ENCODE results near the gene OR2F2.

The OR2F2 gene

GRCh38 chr7:143934526-143935325 is at the start of gene OR2F2:
Gene OR2F2 (plus strand): TSS chr7:143935233. CDS start chr7:143935233, 0 bp downstream.
- H3K27ac ChIP-seq = no peak within 1 kb of the TSS

GRCh38 chr7:143885951-143886350 is 49.1 kb upstream of the OR2F2 start:
- TF ChIP-seq, protein P1, sequence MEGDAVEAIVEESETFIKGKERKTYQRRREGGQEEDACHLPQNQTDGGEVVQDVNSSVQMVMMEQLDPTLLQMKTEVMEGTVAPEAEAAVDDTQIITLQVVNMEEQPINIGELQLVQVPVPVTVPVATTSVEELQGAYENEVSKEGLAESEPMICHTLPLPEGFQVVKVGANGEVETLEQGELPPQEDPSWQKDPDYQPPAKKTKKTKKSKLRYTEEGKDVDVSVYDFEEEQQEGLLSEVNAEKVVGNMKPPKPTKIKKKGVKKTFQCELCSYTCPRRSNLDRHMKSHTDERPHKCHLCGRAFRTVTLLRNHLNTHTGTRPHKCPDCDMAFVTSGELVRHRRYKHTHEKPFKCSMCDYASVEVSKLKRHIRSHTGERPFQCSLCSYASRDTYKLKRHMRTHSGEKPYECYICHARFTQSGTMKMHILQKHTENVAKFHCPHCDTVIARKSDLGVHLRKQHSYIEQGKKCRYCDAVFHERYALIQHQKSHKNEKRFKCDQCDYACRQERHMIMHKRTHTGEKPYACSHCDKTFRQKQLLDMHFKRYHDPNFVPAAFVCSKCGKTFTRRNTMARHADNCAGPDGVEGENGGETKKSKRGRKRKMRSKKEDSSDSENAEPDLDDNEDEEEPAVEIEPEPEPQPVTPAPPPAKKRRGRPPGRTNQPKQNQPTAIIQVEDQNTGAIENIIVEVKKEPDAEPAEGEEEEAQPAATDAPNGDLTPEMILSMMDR (conservative IDR thresholded peaks at IDR 0.05) = no peak
- no peak overlapping the region for H3K27ac ChIP-seq

More at GRCh38 chr7:143934526-143935325, at the start of gene OR2F2:
- TF ChIP-seq, protein P1 (conservative IDR thresholded peaks at IDR 0.05) = no peak

GRCh38 chr7:143886826-143887477 is 48.1 kb upstream of the OR2F2 start:
- TF ChIP-seq, protein P1 (conservative IDR thresholded peaks at IDR 0.05) = no peak
- no peak overlapping the region for H3K27ac ChIP-seq

- H3K27ac ChIP-seq = no peak overlapping the region
- TF ChIP-seq, protein P1 (conservative IDR thresholded peaks at IDR 0.05) = no peak
Measured at GRCh38 chr7:143889068-143889467, 46.0 kb upstream of the OR2F2 start.

DNA sequence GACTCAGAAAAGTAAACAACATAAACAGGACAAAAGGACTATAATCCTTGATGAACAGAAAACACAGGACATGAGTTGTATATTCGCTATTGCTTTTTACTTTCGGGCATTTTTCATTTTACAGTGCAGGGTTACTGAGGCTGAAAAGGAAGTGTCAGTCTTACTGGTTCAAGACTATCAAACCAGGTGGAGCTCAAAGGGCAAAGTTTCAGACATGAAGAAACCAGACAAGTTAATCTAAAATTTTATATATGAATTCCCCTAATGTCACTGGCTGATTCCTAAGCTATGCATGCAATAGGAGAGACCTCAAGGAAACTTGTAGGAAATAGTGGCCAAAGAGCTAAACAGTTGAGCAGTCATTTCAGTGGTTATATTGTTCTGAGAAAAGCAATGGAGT is 44.5 kb upstream of the OR2F2 start:
- no peak overlapping the region for H3K27ac ChIP-seq
- TF ChIP-seq, protein P1 (conservative IDR thresholded peaks at IDR 0.05) = no peak

GRCh38 chr7:143891457-143891856 is 43.6 kb upstream of the OR2F2 start:
- TF ChIP-seq, protein P1 (conservative IDR thresholded peaks at IDR 0.05) = no peak
- no peak overlapping the region for H3K27ac ChIP-seq

GRCh38 chr7:143892527-143893300 is 42.3 kb upstream of the OR2F2 start:
- TF ChIP-seq, protein P1 (conservative IDR thresholded peaks at IDR 0.05) = peak; percentile 47
- H3K27ac ChIP-seq = no peak overlapping the region
